ENCODE results near the gene SYNJ2. TPM values are rescaled to one million over a fixed set of nuclear protein-coding genes. Genes with fewer than 3 reads are reported as not detected.
A peak's percentile ranks its signal among the peaks of the same experiment; 100 is the strongest.

The SYNJ2 gene
- total RNA-seq, 1 experiment from 2014 or later, result 29.1 TPM

GRCh38 chr6:158026054-158026900 lies 44.6 kb downstream of the SYNJ2 start:
- Mint-ChIP-seq H3K9me3 (ENCODE audit: low read depth, unreplicated experiment) (no peaks in the 10 kb centered on the region), H3K36me3 (ENCODE audit: insufficient read depth, unreplicated experiment) (peaks cover 24% of the 10 kb centered on the region), H3K27ac (ENCODE audit: unreplicated experiment) (peak overlapping the region; percentile 97), H3K4me1 (ENCODE audit: low read depth, unreplicated experiment) (peaks cover 30% of the 10 kb centered on the region), H3K27me3 (ENCODE audit: unreplicated experiment) (no peaks in the 10 kb centered on the region), H3K4me3 (ENCODE audit: low read depth, unreplicated experiment) (peak overlapping the region; percentile 54)
- BruUV-seq (replicated peaks), result TSS peak; percentile 74
- intact Hi-C loops (cut with micrococcal nuclease; ENCODE audit: unreplicated experiment), result no loop called here
- peak; percentile 88 for TF ChIP-seq CTCF (IDR thresholded peaks at IDR 0.05; ENCODE audit: unreplicated experiment)
- CTCF ChIA-PET, result interaction anchor here (0.6 to 1.6 kb wide), 12 partner anchors 13 to 539 kb away, joined by 3 to 10 read pairs (median 4); partner anchors contain the start of gene SYNJ2
- DNase-seq, result peak; percentile 93

DNA sequence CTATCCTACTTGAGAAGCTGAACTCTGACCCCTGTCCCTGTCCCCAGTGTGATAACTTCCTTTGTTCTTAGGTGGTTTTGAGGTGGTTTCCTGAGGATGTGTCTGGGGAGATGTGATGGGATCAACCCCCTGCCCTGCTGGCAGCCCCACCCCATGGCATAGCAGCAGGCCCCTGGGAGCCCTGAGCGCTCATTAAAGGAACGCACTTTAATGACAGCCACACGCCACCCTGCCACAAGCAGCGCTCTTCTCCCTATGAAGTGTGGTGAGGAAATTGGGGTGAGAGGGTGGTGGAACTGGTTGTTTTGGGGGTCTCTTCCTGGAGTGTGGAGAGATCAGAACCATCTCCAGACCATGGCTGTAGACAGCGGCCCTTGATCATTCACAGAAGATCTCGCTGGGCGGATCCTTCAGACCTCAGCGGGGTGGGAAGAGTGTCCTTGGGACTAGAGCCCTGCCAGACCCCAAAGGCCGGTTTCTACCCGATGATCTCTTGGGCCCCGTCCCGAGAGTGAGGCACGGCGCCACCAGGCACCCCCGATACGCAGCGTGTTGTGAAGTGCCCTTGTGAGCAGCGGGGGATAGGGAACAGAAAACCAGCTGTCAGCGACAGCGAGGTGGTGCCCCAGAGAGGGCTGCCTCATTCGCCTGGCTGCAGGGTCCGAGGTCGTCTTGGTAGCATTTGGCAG lies 45.4 kb downstream of the SYNJ2 start:
- CTCF ChIA-PET, result interaction anchor here (0.6 to 1.6 kb wide), 11 partner anchors 12 to 539 kb away, joined by 3 to 10 read pairs (median 4); partner anchors contain the start of gene SYNJ2
- BruUV-seq (replicated peaks), result TSS peak; percentile 84
- Mint-ChIP-seq H3K4me3 (ENCODE audit: low read depth, unreplicated experiment) (peak overlapping the region; percentile 54), H3K36me3 (ENCODE audit: insufficient read depth, unreplicated experiment) (peaks cover 28% of the 10 kb centered on the region), H3K27ac (ENCODE audit: unreplicated experiment) (peak overlapping the region; percentile 97), H3K27me3 (ENCODE audit: unreplicated experiment) (no peaks in the 10 kb centered on the region), H3K4me1 (ENCODE audit: low read depth, unreplicated experiment) (peaks cover 38% of the 10 kb centered on the region), H3K9me3 (ENCODE audit: low read depth, unreplicated experiment) (no peaks in the 10 kb centered on the region)
- no peak for DNase-seq
- TF ChIP-seq CTCF (IDR thresholded peaks at IDR 0.05; ENCODE audit: unreplicated experiment), result no peak
- intact Hi-C loops (cut with micrococcal nuclease; ENCODE audit: unreplicated experiment), result no loop called here

DNA sequence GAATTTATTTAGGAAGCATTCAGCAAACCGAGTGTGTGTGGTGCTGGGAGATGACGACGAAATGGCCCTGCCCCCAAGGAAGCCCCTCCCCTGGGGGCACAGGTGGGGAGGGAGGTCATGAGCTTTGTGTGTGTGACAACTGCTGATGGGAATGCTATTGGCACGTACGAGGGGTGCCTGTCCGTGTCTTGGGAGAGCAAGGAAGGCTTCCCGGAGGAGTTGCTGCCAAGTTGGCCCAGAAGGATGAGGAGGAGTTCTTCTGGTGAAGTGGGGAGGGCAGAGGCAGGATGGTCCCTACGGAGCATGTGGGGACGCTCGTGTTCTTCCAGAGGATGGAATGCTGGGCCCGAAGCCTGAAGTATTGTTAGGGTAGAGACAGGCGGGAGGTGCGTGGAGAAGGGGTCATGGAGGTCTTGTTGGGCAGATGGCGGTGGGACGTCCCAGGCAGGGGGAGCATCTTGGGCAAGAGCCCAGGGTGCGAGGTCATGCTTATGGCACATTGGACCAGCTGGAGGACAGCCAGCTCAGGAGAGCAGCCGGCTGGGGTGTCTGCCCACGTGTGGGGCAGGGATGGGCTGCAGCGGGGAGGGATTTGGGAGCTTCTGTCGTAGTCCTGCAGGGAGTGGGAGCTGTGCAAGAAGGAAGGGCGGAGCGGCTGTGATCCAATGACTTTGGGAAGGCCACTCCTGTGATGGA lies 46.1 kb downstream of the SYNJ2 start:
- CTCF ChIA-PET, result interaction anchor here (0.6 kb wide), 1 partner anchor 523 kb away, joined by 4 read pairs; no protein-coding TSS in a partner anchor
- no peaks in the 10 kb centered on the region for H3K9me3 Mint-ChIP-seq (ENCODE audit: low read depth, unreplicated experiment)
- peaks cover 40% of the 10 kb centered on the region for H3K4me1 Mint-ChIP-seq (ENCODE audit: low read depth, unreplicated experiment)
- no peaks in the 10 kb centered on the region for H3K27me3 Mint-ChIP-seq (ENCODE audit: unreplicated experiment)
- peak overlapping the region; percentile 15 for H3K4me3 Mint-ChIP-seq (ENCODE audit: low read depth, unreplicated experiment)
- DNase-seq, result no peak
- TF ChIP-seq CTCF (IDR thresholded peaks at IDR 0.05; ENCODE audit: unreplicated experiment), result no peak
- BruUV-seq (replicated peaks), result no TSS peak
- intact Hi-C loops (cut with micrococcal nuclease; ENCODE audit: unreplicated experiment), result no loop called here
- peak overlapping the region; percentile 97 for H3K27ac Mint-ChIP-seq (ENCODE audit: unreplicated experiment)
- H3K36me3 Mint-ChIP-seq (ENCODE audit: insufficient read depth, unreplicated experiment), result peaks cover 28% of the 10 kb centered on the region

GRCh38 chr6:158028421-158028820 lies 46.8 kb downstream of the SYNJ2 start:
- DNase-seq, result no peak
- Mint-ChIP-seq H3K4me1 (ENCODE audit: low read depth, unreplicated experiment) (peaks cover 43% of the 10 kb centered on the region), H3K4me3 (ENCODE audit: low read depth, unreplicated experiment) (no peak overlapping the region), H3K27me3 (ENCODE audit: unreplicated experiment) (no peaks in the 10 kb centered on the region), H3K36me3 (ENCODE audit: insufficient read depth, unreplicated experiment) (peaks cover 28% of the 10 kb centered on the region), H3K9me3 (ENCODE audit: low read depth, unreplicated experiment) (no peaks in the 10 kb centered on the region), H3K27ac (ENCODE audit: unreplicated experiment) (no peak overlapping the region)
- no peak for TF ChIP-seq CTCF (IDR thresholded peaks at IDR 0.05; ENCODE audit: unreplicated experiment)
- CTCF ChIA-PET, result interaction anchor here (0.6 kb wide), 1 partner anchor 523 kb away, joined by 4 read pairs; no protein-coding TSS in a partner anchor
- BruUV-seq (replicated peaks), result no TSS peak
- intact Hi-C loops (cut with micrococcal nuclease; ENCODE audit: unreplicated experiment), result no loop called here

All from Calu3 (cell line).